GM12801 (cell line): ENCODE measurements around the gene OR4C46.

Experiments
- TF ChIP-seq, protein P1 (sequence below): IDR thresholded peaks from one replicate; pipeline ENCODE4 v1.5.1; 2011; ENCODE audit warnings: control low read depth; ENCODE audit not compliant: insufficient read length; ENCODE audit errors: extremely low read depth

OR4C46 gene

GRCh38 chr11:54603898-54604297 is at the start of gene OR4C46:
Gene OR4C46 (minus strand): TSS chr11:54603998. CDS start chr11:54603998, 0 bp downstream.
- TF ChIP-seq, protein P1, sequence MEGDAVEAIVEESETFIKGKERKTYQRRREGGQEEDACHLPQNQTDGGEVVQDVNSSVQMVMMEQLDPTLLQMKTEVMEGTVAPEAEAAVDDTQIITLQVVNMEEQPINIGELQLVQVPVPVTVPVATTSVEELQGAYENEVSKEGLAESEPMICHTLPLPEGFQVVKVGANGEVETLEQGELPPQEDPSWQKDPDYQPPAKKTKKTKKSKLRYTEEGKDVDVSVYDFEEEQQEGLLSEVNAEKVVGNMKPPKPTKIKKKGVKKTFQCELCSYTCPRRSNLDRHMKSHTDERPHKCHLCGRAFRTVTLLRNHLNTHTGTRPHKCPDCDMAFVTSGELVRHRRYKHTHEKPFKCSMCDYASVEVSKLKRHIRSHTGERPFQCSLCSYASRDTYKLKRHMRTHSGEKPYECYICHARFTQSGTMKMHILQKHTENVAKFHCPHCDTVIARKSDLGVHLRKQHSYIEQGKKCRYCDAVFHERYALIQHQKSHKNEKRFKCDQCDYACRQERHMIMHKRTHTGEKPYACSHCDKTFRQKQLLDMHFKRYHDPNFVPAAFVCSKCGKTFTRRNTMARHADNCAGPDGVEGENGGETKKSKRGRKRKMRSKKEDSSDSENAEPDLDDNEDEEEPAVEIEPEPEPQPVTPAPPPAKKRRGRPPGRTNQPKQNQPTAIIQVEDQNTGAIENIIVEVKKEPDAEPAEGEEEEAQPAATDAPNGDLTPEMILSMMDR, result no peak

DNA sequence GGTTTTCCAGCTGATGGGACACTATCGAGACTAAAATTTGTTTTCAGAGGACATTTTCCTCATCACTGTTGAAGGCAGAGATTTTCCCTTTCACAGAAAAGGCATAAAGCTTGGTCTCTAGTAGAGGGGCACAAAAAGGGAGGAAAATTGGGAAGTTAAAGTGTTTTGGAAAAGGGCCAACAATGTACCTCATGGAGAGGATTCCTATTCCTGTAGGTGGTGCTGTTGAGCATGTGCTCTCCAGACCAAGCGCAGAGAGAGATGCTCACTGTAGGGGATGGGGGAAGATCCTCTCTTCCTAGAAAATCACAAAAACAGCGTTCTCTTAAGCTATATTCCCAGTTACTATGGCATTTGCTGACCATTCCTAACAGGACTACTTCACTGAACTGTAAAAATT is 44.9 kb downstream of the OR4C46 start:
- TF ChIP-seq, protein P1, result no peak

GRCh38 chr11:54558407-54558806 is 45.4 kb downstream of the OR4C46 start:
- TF ChIP-seq, protein P1, result no peak
